ENCODE data around the gene C1QA. TPM values are rescaled to one million over a fixed set of nuclear protein-coding genes. Genes with fewer than 3 reads are reported as not detected.

C1QA gene
- total and polyA plus RNA-seq, 12 donors = 16.4 to 386 (median 34.6) TPM

DNA sequence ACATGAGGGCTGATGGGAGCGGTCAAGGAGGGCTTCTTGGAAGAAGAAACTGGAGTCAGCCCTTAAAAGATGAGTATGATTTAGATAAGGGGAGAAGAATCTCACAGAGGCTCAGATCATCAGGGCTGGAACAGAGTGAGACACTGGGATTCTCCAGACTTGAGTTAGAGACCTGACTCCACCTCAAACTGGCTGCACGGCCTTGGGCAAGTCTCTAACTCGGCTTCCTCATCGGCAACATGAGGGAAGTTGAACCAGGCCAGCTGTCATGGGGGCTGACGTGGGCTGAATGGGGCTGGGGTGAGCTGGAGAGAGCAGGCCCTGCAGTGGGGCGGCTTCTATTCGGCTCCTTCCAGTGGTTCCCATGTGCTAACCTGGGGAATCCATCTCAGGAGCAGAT is 9.5 kb downstream of the C1QA start:
- Histone ChIP-seq H3K27ac (peak overlapping the region in 1 of 10 donors; percentile 86), H3K4me1 (peaks cover 0 to 13% (median 3%) of the 10 kb centered on the region in 9 donors), H3K9me3 (no peaks in the 10 kb centered on the region), H3K36me3 (peaks cover 0 to 6% (median 0%) of the 10 kb centered on the region in 9 donors), H3K4me3 (peak overlapping the region in 4 of 10 donors; percentile 5 to 55 (median 28)), H3K27me3 (peaks cover 0 to 16% (median 9%) of the 10 kb centered on the region in 7 donors)
- intact Hi-C loops (cut with DNase I) = loop anchor here in 3 of 10 donors (10.0 kb wide), 4 partner anchors 111 to 541 kb away; no protein-coding TSS in a partner anchor
- ATAC-seq = no peak
- WGBS, 2 donors = 67 to 72% methylated on average over 7 of the region's 7 CpGs
- TF ChIP-seq, protein P1, sequence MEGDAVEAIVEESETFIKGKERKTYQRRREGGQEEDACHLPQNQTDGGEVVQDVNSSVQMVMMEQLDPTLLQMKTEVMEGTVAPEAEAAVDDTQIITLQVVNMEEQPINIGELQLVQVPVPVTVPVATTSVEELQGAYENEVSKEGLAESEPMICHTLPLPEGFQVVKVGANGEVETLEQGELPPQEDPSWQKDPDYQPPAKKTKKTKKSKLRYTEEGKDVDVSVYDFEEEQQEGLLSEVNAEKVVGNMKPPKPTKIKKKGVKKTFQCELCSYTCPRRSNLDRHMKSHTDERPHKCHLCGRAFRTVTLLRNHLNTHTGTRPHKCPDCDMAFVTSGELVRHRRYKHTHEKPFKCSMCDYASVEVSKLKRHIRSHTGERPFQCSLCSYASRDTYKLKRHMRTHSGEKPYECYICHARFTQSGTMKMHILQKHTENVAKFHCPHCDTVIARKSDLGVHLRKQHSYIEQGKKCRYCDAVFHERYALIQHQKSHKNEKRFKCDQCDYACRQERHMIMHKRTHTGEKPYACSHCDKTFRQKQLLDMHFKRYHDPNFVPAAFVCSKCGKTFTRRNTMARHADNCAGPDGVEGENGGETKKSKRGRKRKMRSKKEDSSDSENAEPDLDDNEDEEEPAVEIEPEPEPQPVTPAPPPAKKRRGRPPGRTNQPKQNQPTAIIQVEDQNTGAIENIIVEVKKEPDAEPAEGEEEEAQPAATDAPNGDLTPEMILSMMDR (IDR thresholded peaks at IDR 0.05) = no peak
- DNase-seq = no peak

DNA sequence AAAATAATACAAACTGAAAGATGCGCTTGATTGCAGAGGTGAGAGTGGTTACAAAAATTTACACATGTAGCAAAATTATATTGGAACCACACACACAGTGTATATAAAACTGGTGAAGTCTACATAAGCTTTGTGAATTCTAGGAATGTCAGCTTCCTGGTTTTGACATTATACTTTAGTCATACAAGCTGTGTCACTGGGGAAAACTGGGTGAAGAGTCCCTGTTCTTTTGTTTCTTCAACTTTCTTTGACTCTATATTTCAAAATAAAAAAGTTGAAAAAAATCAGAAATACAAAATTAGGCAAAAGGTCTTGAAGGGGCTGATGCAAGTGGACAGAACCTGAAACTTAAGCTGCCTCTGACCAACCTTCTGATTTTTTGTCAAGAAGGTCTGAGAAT is 10.0 kb downstream of the C1QA start:
- TF ChIP-seq, protein P1 (IDR thresholded peaks at IDR 0.05) = no peak

DNA sequence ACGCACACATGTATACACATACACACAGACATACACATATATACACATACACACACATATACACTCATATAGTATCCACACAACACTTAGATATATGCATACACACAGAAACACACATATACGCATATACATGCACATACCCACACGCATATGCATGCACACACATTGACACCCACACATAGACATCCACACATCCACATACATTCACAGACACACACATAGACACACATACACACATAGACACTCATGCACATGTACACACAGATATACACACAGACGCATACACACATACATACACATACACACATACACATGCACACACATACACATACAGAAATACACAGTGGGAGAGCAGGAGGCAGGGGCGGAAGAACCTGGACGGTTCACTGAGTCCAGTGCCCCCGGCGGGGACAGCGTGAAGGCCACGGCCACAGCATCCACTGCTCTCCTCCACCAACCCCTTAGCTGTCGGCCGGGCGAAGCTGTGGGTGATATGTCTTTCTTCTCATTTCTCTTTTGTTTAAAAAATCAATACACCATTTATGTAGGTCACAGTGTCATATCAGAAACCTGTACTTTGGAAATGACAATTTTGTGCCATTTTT is 13.8 kb downstream of the C1QA start:
- ATAC-seq = no peak
- H3K36me3 ChIP-seq = peaks cover 0 to 10% (median 0%) of the 10 kb centered on the region in 9 donors
- no peaks in the 10 kb centered on the region for H3K4me1 ChIP-seq
- no peak for DNase-seq
- WGBS, 2 donors = 88 to 92% methylated on average over 13 of the region's 13 CpGs
- H3K27ac ChIP-seq = no peak overlapping the region
- TF ChIP-seq, protein P1 (IDR thresholded peaks at IDR 0.05) = no peak
- H3K4me3 ChIP-seq = no peak overlapping the region
- intact Hi-C loops (cut with DNase I) = no loop called here
- no peaks in the 10 kb centered on the region for H3K9me3 ChIP-seq
- H3K27me3 ChIP-seq = peaks cover 0 to 25% (median 12%) of the 10 kb centered on the region in 7 donors

More for the DNA sequence above, 10.0 kb downstream of the C1QA start:
- WGBS, 2 donors = 0 to 97% methylated on average over 1 of the region's 1 CpG
- Histone ChIP-seq H3K27me3 (peaks cover 0 to 13% (median 8%) of the 10 kb centered on the region in 7 donors), H3K4me3 (peak overlapping the region in 2 of 10 donors; percentile 17 to 55), H3K27ac (peak overlapping the region in 1 of 10 donors; percentile 86), H3K36me3 (peaks cover 0 to 6% (median 0%) of the 10 kb centered on the region in 9 donors), H3K4me1 (peaks cover 0 to 13% (median 3%) of the 10 kb centered on the region in 9 donors), H3K9me3 (no peaks in the 10 kb centered on the region)
- ATAC-seq (no peak), DNase-seq (no peak)
- intact Hi-C loops (cut with DNase I) = loop anchor here in 3 of 10 donors (10.0 kb wide), 4 partner anchors 112 to 542 kb away; no protein-coding TSS in a partner anchor

DNA sequence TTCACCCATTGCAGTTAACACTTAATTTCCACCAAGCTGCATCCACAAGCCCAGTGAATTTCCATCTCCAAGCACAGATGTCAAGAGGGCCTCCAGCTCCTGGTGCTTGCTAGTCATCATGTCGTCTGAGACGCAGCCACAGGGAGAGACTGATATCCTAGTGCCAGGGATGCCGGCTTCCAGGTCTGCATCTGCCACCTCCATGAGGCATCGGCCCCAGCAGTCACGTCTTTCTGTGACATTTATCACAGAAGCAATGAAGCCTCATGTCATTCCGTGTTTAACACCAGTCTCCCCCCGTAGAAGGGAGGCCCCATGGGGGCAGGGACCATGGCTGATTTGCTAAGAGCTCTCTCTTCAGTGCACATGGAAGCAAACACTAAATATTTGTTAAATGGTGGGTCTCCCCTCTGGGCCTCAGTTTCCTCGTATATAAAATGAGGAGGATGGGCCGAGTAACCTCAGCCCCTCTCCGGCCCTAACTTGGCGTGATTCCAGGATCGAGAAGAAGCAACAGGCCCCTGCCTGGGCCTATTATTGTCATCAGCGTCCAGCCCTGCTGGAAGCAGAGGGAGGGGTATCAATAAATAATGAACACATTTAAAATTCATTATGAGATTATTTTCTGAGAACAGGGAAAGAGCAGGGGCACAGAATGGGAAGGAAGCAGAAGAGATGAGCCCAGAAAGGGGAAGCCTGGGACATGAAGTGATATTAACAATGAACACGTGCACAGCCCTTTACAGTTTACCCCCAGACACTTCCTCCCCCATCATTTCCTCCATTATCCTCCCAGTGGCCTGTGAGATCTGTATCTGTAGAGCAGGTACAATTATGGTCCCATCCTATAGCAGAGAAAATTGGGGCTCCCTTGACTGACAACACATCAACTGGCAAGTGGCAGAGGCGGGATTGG is 15.8 kb downstream of the C1QA start:
- no peaks in the 10 kb centered on the region for H3K9me3 ChIP-seq
- WGBS, 2 donors = 63 to 65% methylated on average over 15 of the region's 15 CpGs
- DNase-seq = no peak
- H3K27me3 ChIP-seq = peaks cover 0 to 37% (median 31%) of the 10 kb centered on the region in 7 donors
- no peaks in the 10 kb centered on the region for H3K4me1 ChIP-seq
- peak in 7 of 8 donors; percentile 33 to 66 (median 49) for ATAC-seq
- H3K27ac ChIP-seq = peak overlapping the region in 1 of 10 donors; percentile 70
- H3K4me3 ChIP-seq = no peak overlapping the region
- intact Hi-C loops (cut with DNase I) = no loop called here
- H3K36me3 ChIP-seq = peaks cover 0 to 9% (median 0%) of the 10 kb centered on the region in 9 donors
- TF ChIP-seq, protein P1 (IDR thresholded peaks at IDR 0.05) = no peak

Data from heart right ventricle (tissue), 16 donors.